Measurements from ENCODE around the gene TEC. TPM values are rescaled to one million over a fixed set of nuclear protein-coding genes. Genes with fewer than 3 reads are reported as not detected.

Gene TEC
- total and polyA plus RNA-seq, 9 of the 15 experiments (the other 6 are each of a cell fraction or from before 2014, with no cell fraction given), result 5.3 to 14.7 (median 8.8) TPM

GRCh38 chr4:48178931-48179330 lies 90.7 kb downstream of the TEC start:
- in situ Hi-C loops (cut with MboI), result no loop called here
- Histone ChIP-seq H3K36me3 (ENCODE audit: control insufficient read depth, insufficient read depth, low read length) (no peaks in the 10 kb centered on the region; the same call in 2 of the 3 replicates), H3K79me2 (ENCODE audit: control insufficient read depth, insufficient read depth, low read length) (peaks cover 5% of the 10 kb centered on the region; the same call in 1 of the 3 replicates), H3K9me3 (replicated peaks; ENCODE audit: control insufficient read depth, insufficient read depth, low read depth, low read length) (no peaks in the 10 kb centered on the region), H4K20me1 (replicated peaks; ENCODE audit: control insufficient read depth, insufficient read depth, low read length) (no peaks in the 10 kb centered on the region), H3K27ac (ENCODE audit: extremely low read depth, low read depth, low read length) (no peak overlapping the region), H3K4me1 (replicated peaks in 1 of 2; ENCODE audit: control insufficient read depth in 2 of 2, insufficient read depth in 2 of 2, low read length in 2 of 2) (peaks cover 3 to 4% of the 10 kb centered on the region in 2 experiments; a peak in 3 of 5 replicates), H3K9ac (ENCODE audit: insufficient read depth in 1 of 2, low read depth in 2 of 2, low read length in 2 of 2) (no peak overlapping the region), H3K9me1 (ENCODE audit: control insufficient read depth, insufficient read depth, low read length) (no peaks in the 10 kb centered on the region), H3K4me2 (ENCODE audit: insufficient read depth, low read length) (no peak overlapping the region), H3K4me3 (no peak overlapping the region), H3K27me3 (ENCODE audit: control insufficient read depth in 2 of 2, insufficient read depth in 2 of 2, low read length in 2 of 2) (no peaks in the 10 kb centered on the region), H2AFZ (ENCODE audit: low read depth, low read length) (no peak overlapping the region)
- ChIA-PET CTCF (ENCODE audit: low intra/inter-chr PET ratio) (no interaction called here), POLR2A (no interaction called here)
- 93% methylated on average over 4 of the region's 4 CpGs for WGBS (ENCODE audit: insufficient coverage, low coverage, missing lambda C conversion rate)
- no peak for DNase-seq (ENCODE audit: extremely low read depth in 1 of 4, low spot score in 3 of 4)
- TF ChIP-seq HMBOX1 (IDR thresholded peaks at IDR 0.05) (no peak), NFIX (CRISPR knock-in tag; IDR thresholded peaks at IDR 0.05; ENCODE audit: low read depth) (no peak), CREB3 (tag; conservative IDR thresholded peaks at IDR 0.05; ENCODE audit: low read depth) (no peak), ZNF165 (CRISPR knock-in tag; IDR thresholded peaks at IDR 0.05; ENCODE audit: borderline replicate concordance) (no peak)
- no peak for FAIRE-seq
- intact Hi-C loops (cut with micrococcal nuclease), result no loop called here
- ATAC-seq, result no peak
- no TSS peak for BruUV-seq (replicated peaks)

Data from K562 (cell line).